Epithelial cell of proximal tubule (primary cell): Measurements from ENCODE around the gene GCLM. TPM values are rescaled to one million over a fixed set of nuclear protein-coding genes. Genes with fewer than 3 reads are reported as not detected.

ENCODE experiments used
- DNase-seq: peaks from one replicate; pipeline ENCODE4 v3.0.0-alpha.2; 2011; ENCODE audit warnings: low read depth
- H3K4me3 ChIP-seq: 2 replicates; pipeline ENCODE4 v1.5.1; 2011; ENCODE audit warnings: low read depth, mild to moderate bottlenecking, low read length
- total RNA-seq: library from RNA; depleted of rRNA; stranded (reverse); fragments of >200 nt; gene quantifications from 2 replicates; pipeline ENCODE4 v1.2.3, GENCODE V29; 2015
- TF ChIP-seq, protein P1 (sequence below): conservative IDR thresholded peaks from 2 replicates; pipeline ENCODE4 v1.5.1; 2012; ENCODE audit warnings: low read depth, mild to moderate bottlenecking, low read length

GCLM gene
- total RNA-seq, 1 donor from 2014 or later = 20.7 TPM

GRCh38 chr1:93846206-93846991 is 62.8 kb downstream of the GCLM start:
- DNase-seq = no peak
- peak overlapping the region; percentile 68 for H3K4me3 ChIP-seq
- TF ChIP-seq, protein P1, sequence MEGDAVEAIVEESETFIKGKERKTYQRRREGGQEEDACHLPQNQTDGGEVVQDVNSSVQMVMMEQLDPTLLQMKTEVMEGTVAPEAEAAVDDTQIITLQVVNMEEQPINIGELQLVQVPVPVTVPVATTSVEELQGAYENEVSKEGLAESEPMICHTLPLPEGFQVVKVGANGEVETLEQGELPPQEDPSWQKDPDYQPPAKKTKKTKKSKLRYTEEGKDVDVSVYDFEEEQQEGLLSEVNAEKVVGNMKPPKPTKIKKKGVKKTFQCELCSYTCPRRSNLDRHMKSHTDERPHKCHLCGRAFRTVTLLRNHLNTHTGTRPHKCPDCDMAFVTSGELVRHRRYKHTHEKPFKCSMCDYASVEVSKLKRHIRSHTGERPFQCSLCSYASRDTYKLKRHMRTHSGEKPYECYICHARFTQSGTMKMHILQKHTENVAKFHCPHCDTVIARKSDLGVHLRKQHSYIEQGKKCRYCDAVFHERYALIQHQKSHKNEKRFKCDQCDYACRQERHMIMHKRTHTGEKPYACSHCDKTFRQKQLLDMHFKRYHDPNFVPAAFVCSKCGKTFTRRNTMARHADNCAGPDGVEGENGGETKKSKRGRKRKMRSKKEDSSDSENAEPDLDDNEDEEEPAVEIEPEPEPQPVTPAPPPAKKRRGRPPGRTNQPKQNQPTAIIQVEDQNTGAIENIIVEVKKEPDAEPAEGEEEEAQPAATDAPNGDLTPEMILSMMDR = peak; percentile 12

GRCh38 chr1:93845538-93846205 is 63.6 kb downstream of the GCLM start:
- peak; percentile 71 for DNase-seq
- peak overlapping the region; percentile 68 for H3K4me3 ChIP-seq
- TF ChIP-seq, protein P1 = no peak

DNA sequence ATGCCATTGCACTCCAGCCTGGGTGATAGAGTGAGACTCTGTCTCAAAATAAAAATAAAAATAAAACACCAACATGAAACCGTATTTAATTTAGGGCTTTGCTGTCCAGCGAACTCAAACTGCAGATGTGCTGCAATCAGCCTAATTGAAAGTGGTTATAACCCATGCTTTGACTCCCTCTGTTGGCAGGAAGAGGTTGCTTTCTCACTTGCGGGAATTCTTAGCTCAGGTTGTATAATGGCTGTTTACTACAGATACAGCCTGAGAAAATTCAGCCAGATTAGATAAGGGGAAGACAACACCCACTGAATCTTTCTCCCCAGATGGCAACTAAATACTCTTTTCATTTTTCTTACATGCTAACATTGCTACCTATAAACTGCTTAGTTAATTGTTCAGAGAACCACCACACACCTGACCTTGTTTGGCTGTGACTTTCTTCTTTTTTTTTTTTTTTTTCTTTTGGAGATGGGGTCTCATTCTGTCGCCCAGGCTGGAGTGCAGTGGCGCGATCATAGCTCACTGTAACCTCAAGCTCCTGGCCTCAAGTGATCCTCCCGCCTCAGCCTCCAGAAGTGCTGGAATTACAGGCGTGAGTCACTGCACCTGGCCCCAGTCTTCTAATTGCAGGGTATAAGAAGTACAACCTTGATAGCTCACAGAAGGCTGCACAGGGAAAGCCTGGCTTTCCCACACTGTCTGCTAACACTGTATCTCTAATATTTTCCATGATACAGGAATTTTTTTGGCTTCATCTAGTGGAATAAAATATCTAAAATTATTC is 64.8 kb downstream of the GCLM start:
- H3K4me3 ChIP-seq = no peak overlapping the region
- peak; percentile 54 for DNase-seq
- TF ChIP-seq, protein P1 = peak; percentile 87

DNA sequence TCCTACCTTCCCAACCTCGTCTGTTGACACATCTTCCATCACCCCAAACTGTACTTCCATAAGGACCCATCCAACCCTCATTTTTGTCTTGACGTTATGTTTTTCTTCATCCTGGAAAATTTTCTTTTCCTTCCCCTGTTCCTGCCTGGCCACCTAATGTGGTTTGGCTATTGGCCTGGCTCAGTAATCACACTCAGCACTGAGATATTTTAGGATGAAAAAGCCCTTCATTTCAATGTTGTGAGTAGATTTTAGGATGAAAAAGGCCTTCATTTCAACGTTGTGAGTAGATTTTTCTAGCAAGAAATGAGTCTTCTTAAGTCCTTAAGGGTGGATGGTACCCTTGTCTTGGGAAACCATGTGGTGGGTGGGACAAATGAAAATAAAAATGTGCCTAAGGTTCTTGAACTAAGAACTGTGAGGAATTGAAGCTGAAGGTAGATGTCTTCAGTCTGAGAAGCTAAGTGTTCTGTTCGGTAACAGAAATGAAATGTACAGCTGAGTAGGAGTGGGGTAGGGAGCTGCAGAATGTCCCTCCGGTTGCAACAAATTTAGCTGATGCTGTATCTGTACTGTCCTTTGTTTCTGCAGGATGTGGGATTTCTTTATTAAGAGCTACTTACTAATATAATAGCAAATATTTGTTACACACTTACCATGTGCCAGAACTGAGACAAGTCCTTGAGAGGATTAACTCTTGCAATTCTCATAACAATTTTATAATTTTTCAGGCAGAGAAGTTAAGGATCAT is 66.3 kb downstream of the GCLM start:
- DNase-seq = no peak
- TF ChIP-seq, protein P1 = no peak

GRCh38 chr1:93841771-93842170 is 67.5 kb downstream of the GCLM start:
- TF ChIP-seq, protein P1 = no peak
- no peak for DNase-seq
- no peak overlapping the region for H3K4me3 ChIP-seq

More for the DNA sequence above, 66.3 kb downstream of the GCLM start:
- no peak overlapping the region for H3K4me3 ChIP-seq

DNA sequence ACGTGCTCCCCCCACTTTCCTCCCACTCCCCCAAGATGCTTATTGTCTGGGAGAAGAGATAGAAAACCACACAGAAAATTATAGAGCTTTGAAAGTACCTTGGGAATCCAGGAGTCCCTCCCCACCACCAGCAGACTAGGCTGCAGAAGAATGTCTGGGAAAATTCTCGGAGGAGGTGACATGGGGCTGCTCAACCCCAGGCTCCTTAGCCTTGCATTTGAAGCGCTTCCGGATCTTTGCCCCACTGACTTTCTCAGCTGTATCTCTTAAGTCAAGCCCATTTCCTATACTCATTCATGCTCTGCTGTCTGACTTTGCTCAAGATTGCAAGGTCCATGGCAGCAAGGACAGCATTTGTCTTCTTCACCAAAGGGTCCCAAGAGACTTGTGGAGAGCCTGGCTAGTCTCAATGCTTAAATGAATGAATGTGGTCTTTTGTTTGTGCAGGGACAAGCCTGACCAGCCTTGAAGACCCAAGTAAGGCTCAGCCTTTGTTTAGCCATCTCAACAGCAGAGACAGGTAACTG is 68.2 kb downstream of the GCLM start:
- TF ChIP-seq, protein P1 = no peak
- no peak overlapping the region for H3K4me3 ChIP-seq
- no peak for DNase-seq
